Fibroblast of skin of left quadriceps (primary cell): ENCODE measurements around the gene ADARB2.
"Not testable (repeated sequence)": the region's sequence is repeated elsewhere in the genome, so short reads cannot be mapped to it uniquely, and the experiment has no call there.

Experiments
- DNase-seq, 2 experiments: peaks; one replicate each; pipeline ENCODE4 v3.0.0-alpha.2; 2013; ENCODE audit warnings: low read depth in 2 of 2

Gene ADARB2

GRCh38 chr10:1356349-1356748 is 381.0 kb downstream of the ADARB2 start:
- DNase-seq = no peak

- DNase-seq = no peak
Observed at GRCh38 chr10:1354809-1355710, 382.3 kb downstream of the ADARB2 start.

GRCh38 chr10:1352296-1352695 is 385.0 kb downstream of the ADARB2 start:
- DNase-seq = not testable (repeated sequence)

- no peak for DNase-seq
Observed at GRCh38 chr10:1348773-1349050, 388.6 kb downstream of the ADARB2 start.

GRCh38 chr10:1347962-1348772 is 389.2 kb downstream of the ADARB2 start:
- no peak for DNase-seq

GRCh38 chr10:1347525-1347924 is 389.8 kb downstream of the ADARB2 start:
- DNase-seq = no peak

GRCh38 chr10:1346201-1346600 is 391.1 kb downstream of the ADARB2 start:
- no peak for DNase-seq

- no peak for DNase-seq
Observed at GRCh38 chr10:1345368-1345767, 392.0 kb downstream of the ADARB2 start.

GRCh38 chr10:1344846-1345245 is 392.5 kb downstream of the ADARB2 start:
- no peak for DNase-seq

- no peak for DNase-seq
Observed at GRCh38 chr10:1344408-1344807, 392.9 kb downstream of the ADARB2 start.

GRCh38 chr10:1343176-1343575 is 394.1 kb downstream of the ADARB2 start:
- DNase-seq = no peak

- DNase-seq = not testable (repeated sequence)
Observed at GRCh38 chr10:1341052-1341451, 396.3 kb downstream of the ADARB2 start.

GRCh38 chr10:1339396-1339795 is 397.9 kb downstream of the ADARB2 start:
- DNase-seq = no peak

GRCh38 chr10:1335642-1336041 is 401.7 kb downstream of the ADARB2 start:
- DNase-seq = no peak

GRCh38 chr10:1333981-1334380 is 403.3 kb downstream of the ADARB2 start:
- no peak for DNase-seq

GRCh38 chr10:1331560-1331959 is 405.8 kb downstream of the ADARB2 start:
- no peak for DNase-seq

GRCh38 chr10:1329622-1330021 is 407.7 kb downstream of the ADARB2 start:
- no peak for DNase-seq

GRCh38 chr10:1328981-1329614 is 408.2 kb downstream of the ADARB2 start:
- DNase-seq = no peak

- DNase-seq = no peak
Observed at GRCh38 chr10:1328161-1328823, 409.0 kb downstream of the ADARB2 start.

- DNase-seq = no peak
Observed at GRCh38 chr10:1327759-1328158, 409.6 kb downstream of the ADARB2 start.

GRCh38 chr10:1326514-1326913 is 410.8 kb downstream of the ADARB2 start:
- DNase-seq = not testable (repeated sequence)

- DNase-seq = no peak
Observed at GRCh38 chr10:1324903-1325302, 412.4 kb downstream of the ADARB2 start.
